ENCODE measurements around the gene GARS1. TPM values are rescaled to one million over a fixed set of nuclear protein-coding genes. Genes with fewer than 3 reads are reported as not detected.

Gene GARS1
- polyA plus RNA-seq, 2 donors: 68.0 to 124 TPM

GRCh38 chr7:30556840-30557239 lies 37.8 kb upstream of the GARS1 start:
- no peaks in the 10 kb centered on the region for H3K27me3 ChIP-seq (ENCODE audit: control insufficient read depth in 1 of 2, insufficient read depth in 2 of 2, low read length in 2 of 2)
- no peaks in the 10 kb centered on the region for H3K9me3 ChIP-seq (ENCODE audit: control insufficient read depth in 2 of 2, insufficient read depth in 1 of 2, low read depth in 1 of 2, low read length in 1 of 2)
- WGBS, 2 donors: 46 to 57% methylated on average over 6 of the region's 6 CpGs
- H3K36me3 ChIP-seq (ENCODE audit: control insufficient read depth in 2 of 2, insufficient read depth in 2 of 2, low read length in 1 of 2): no peaks in the 10 kb centered on the region
- peak overlapping the region in 1 of 2 donors; percentile 5 for H3K27ac ChIP-seq (ENCODE audit: low read depth in 2 of 2, low read length in 1 of 2)
- H3K4me1 ChIP-seq (ENCODE audit: control insufficient read depth in 2 of 2, insufficient read depth in 2 of 2, low read length in 1 of 2): peaks cover 0 to 6% of the 10 kb centered on the region in 2 donors
- no peak overlapping the region for H3K4me3 ChIP-seq (ENCODE audit: low read depth in 1 of 2, low read length in 2 of 2)

DNA sequence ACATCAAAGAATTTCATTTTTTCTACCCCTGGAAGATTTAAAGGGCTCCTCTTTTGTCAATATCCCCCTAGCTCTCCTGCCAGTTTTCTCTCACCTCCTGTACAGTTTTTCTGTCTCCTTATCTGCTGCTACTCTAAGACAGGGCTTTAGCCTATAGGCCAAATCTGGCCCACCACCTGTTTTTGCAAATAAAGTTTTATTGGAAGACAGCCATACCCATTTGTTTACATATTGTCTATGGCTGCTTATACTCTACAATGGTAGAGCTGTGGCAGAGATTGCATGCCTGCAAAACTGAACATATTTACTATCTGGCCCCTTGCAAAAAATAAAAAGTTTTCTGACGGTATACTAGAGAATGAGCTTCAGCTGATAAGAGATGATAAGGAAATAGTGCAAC lies 37.4 kb upstream of the GARS1 start:
- no peaks in the 10 kb centered on the region for H3K27me3 ChIP-seq (ENCODE audit: control insufficient read depth in 1 of 2, insufficient read depth in 2 of 2, low read length in 2 of 2)
- 95 to 98% methylated on average over 1 of the region's 1 CpG for WGBS, 2 donors
- no peaks in the 10 kb centered on the region for H3K9me3 ChIP-seq (ENCODE audit: control insufficient read depth in 2 of 2, insufficient read depth in 1 of 2, low read depth in 1 of 2, low read length in 1 of 2)
- no peak overlapping the region for H3K4me3 ChIP-seq (ENCODE audit: low read depth in 1 of 2, low read length in 2 of 2)
- no peaks in the 10 kb centered on the region for H3K36me3 ChIP-seq (ENCODE audit: control insufficient read depth in 2 of 2, insufficient read depth in 2 of 2, low read length in 1 of 2)
- H3K4me1 ChIP-seq (ENCODE audit: control insufficient read depth in 2 of 2, insufficient read depth in 2 of 2, low read length in 1 of 2): peaks cover 0 to 6% of the 10 kb centered on the region in 2 donors
- no peak overlapping the region for H3K27ac ChIP-seq (ENCODE audit: low read depth in 2 of 2, low read length in 1 of 2)

- H3K9me3 ChIP-seq (ENCODE audit: control insufficient read depth in 2 of 2, insufficient read depth in 1 of 2, low read depth in 1 of 2, low read length in 1 of 2): no peaks in the 10 kb centered on the region
- no peaks in the 10 kb centered on the region for H3K27me3 ChIP-seq (ENCODE audit: control insufficient read depth in 1 of 2, insufficient read depth in 2 of 2, low read length in 2 of 2)
- H3K36me3 ChIP-seq (ENCODE audit: control insufficient read depth in 2 of 2, insufficient read depth in 2 of 2, low read length in 1 of 2): peaks cover 0 to 2% of the 10 kb centered on the region in 2 donors
- no peak overlapping the region for H3K27ac ChIP-seq (ENCODE audit: low read depth in 2 of 2, low read length in 1 of 2)
- H3K4me3 ChIP-seq (ENCODE audit: low read depth in 1 of 2, low read length in 2 of 2): no peak overlapping the region
- 56 to 67% methylated on average over 5 of the region's 5 CpGs for WGBS, 2 donors
- peaks cover 0 to 6% of the 10 kb centered on the region in 2 donors for H3K4me1 ChIP-seq (ENCODE audit: control insufficient read depth in 2 of 2, insufficient read depth in 2 of 2, low read length in 1 of 2)
Measured at GRCh38 chr7:30559611-30560010, 35.1 kb upstream of the GARS1 start.

DNA sequence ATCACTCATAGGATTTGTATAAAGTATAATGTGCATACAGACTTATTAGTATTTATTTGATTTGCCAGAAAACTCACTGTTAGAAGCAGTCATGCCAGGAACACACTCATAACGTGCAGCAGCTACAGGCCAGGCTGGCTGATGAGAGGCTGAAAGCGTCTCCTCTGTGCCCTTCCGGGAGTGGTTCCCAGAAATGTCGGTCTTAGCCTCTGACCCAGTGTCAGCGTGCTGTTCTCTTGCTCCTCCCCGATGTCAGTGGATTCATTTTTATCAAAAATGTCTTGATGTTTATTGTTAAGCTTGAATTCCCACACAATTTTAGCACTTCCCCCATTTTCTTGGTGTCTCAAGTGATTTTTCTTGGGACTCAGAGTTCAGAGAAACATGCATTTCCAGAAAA lies 33.3 kb upstream of the GARS1 start:
- WGBS, 2 donors: 79 to 88% methylated on average over 6 of the region's 6 CpGs
- Histone ChIP-seq H3K36me3 (ENCODE audit: control insufficient read depth in 2 of 2, insufficient read depth in 2 of 2, low read length in 1 of 2) (peaks cover 0 to 4% of the 10 kb centered on the region in 2 donors), H3K9me3 (ENCODE audit: control insufficient read depth in 2 of 2, insufficient read depth in 1 of 2, low read depth in 1 of 2, low read length in 1 of 2) (no peaks in the 10 kb centered on the region), H3K27ac (ENCODE audit: low read depth in 2 of 2, low read length in 1 of 2) (no peak overlapping the region), H3K27me3 (ENCODE audit: control insufficient read depth in 1 of 2, insufficient read depth in 2 of 2, low read length in 2 of 2) (no peaks in the 10 kb centered on the region), H3K4me3 (ENCODE audit: low read depth in 1 of 2, low read length in 2 of 2) (no peak overlapping the region), H3K4me1 (ENCODE audit: control insufficient read depth in 2 of 2, insufficient read depth in 2 of 2, low read length in 1 of 2) (peaks cover 0 to 6% of the 10 kb centered on the region in 2 donors)

DNA sequence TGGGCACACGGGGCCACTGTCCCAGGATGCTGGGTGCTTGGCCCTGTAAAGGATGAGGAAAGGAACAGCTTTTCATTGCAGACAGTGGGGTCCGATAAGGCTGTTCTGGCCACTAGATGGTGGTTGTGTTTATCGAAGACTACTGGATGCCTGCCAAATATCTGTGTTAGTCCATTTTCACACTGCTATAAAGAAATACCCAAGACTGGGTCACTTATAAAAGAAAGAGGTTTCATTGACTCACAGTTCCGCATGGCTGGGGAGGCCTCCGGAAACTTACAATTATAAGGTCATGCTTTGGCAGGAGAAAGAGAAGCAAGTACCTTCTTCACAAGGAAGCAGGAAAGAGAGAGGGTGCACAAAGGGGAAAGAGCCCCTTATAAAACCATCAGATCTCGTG lies 32.2 kb upstream of the GARS1 start:
- peaks cover 0 to 2% of the 10 kb centered on the region in 2 donors for H3K4me1 ChIP-seq (ENCODE audit: control insufficient read depth in 2 of 2, insufficient read depth in 2 of 2, low read length in 1 of 2)
- H3K4me3 ChIP-seq (ENCODE audit: low read depth in 1 of 2, low read length in 2 of 2): no peak overlapping the region
- no peak overlapping the region for H3K27ac ChIP-seq (ENCODE audit: low read depth in 2 of 2, low read length in 1 of 2)
- peaks cover 3 to 11% of the 10 kb centered on the region in 2 donors for H3K36me3 ChIP-seq (ENCODE audit: control insufficient read depth in 2 of 2, insufficient read depth in 2 of 2, low read length in 1 of 2)
- no peaks in the 10 kb centered on the region for H3K9me3 ChIP-seq (ENCODE audit: control insufficient read depth in 2 of 2, insufficient read depth in 1 of 2, low read depth in 1 of 2, low read length in 1 of 2)
- H3K27me3 ChIP-seq (ENCODE audit: control insufficient read depth in 1 of 2, insufficient read depth in 2 of 2, low read length in 2 of 2): no peaks in the 10 kb centered on the region
- 61 to 63% methylated on average over 6 of the region's 6 CpGs for WGBS, 2 donors

DNA sequence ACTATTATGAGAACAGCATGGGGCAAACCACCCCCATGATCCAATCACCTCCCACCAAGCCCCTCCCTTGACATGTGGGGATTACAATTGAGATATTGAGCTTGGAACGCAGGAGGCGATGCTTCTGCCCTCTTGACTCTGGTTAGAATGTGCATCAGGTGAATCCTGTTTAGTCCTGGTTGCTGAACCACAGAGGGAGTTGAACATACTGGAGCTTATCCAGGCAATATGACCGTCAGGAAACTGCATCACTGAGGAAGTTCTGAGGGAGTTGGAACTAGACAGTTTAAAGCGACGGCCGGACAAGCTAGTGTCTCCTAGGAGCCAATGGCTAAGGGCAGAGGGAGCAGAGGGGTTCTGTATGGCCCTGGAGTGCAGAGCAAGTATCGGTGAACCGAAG lies 31.8 kb upstream of the GARS1 start:
- H3K4me1 ChIP-seq (ENCODE audit: control insufficient read depth in 2 of 2, insufficient read depth in 2 of 2, low read length in 1 of 2): peaks cover 0 to 2% of the 10 kb centered on the region in 2 donors
- WGBS, 2 donors: 81 to 87% methylated on average over 8 of the region's 8 CpGs
- no peak overlapping the region for H3K27ac ChIP-seq (ENCODE audit: low read depth in 2 of 2, low read length in 1 of 2)
- H3K9me3 ChIP-seq (ENCODE audit: control insufficient read depth in 2 of 2, insufficient read depth in 1 of 2, low read depth in 1 of 2, low read length in 1 of 2): no peaks in the 10 kb centered on the region
- no peak overlapping the region for H3K4me3 ChIP-seq (ENCODE audit: low read depth in 1 of 2, low read length in 2 of 2)
- no peaks in the 10 kb centered on the region for H3K27me3 ChIP-seq (ENCODE audit: control insufficient read depth in 1 of 2, insufficient read depth in 2 of 2, low read length in 2 of 2)
- peaks cover 3 to 11% of the 10 kb centered on the region in 2 donors for H3K36me3 ChIP-seq (ENCODE audit: control insufficient read depth in 2 of 2, insufficient read depth in 2 of 2, low read length in 1 of 2)

- Histone ChIP-seq H3K9me3 (ENCODE audit: control insufficient read depth in 2 of 2, insufficient read depth in 1 of 2, low read depth in 1 of 2, low read length in 1 of 2) (no peaks in the 10 kb centered on the region), H3K4me3 (ENCODE audit: low read depth in 1 of 2, low read length in 2 of 2) (no peak overlapping the region), H3K36me3 (ENCODE audit: control insufficient read depth in 2 of 2, insufficient read depth in 2 of 2, low read length in 1 of 2) (peaks cover 3 to 11% of the 10 kb centered on the region in 2 donors), H3K4me1 (ENCODE audit: control insufficient read depth in 2 of 2, insufficient read depth in 2 of 2, low read length in 1 of 2) (peaks cover 0 to 2% of the 10 kb centered on the region in 2 donors), H3K27me3 (ENCODE audit: control insufficient read depth in 1 of 2, insufficient read depth in 2 of 2, low read length in 2 of 2) (no peaks in the 10 kb centered on the region), H3K27ac (ENCODE audit: low read depth in 2 of 2, low read length in 1 of 2) (peak overlapping the region in 1 of 2 donors; percentile 16)
- 73 to 89% methylated on average over 18 of the region's 18 CpGs for WGBS, 2 donors
Measured at GRCh38 chr7:30563326-30563942, 31.2 kb upstream of the GARS1 start.

DNA sequence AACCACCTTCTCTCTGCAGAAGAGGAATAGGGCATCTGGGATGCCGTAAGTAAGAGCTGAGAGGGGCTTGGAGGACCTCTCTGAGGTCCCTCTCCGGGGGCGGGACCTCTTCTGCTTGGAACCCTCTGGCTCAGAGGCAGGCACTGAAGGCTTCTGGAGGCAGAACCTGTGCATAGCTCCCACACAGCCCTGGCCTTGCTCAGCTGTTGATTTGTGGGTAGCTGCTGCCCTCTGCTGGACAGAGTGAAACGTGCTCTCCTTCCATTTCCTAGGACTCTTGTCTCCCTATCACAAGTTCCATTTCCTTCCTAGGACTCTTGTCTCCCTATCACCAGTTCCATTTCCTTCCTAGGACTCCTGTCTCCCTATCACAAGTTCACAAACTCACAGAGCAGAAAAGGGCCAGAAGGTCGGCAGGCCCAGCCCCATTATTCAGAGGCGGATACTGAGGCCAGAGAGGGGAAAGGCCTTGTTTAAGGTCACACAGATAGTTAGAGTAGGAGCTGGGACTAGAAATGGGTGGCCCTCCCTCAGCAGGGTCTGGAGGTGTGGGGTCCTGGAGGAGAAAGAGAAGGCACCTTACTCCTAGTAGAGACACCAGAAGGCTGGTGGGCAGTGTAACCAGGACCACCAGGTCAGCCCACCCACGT lies 30.3 kb upstream of the GARS1 start:
- no peak overlapping the region for H3K27ac ChIP-seq (ENCODE audit: low read depth in 2 of 2, low read length in 1 of 2)
- H3K4me1 ChIP-seq (ENCODE audit: control insufficient read depth in 2 of 2, insufficient read depth in 2 of 2, low read length in 1 of 2): peaks cover 0 to 2% of the 10 kb centered on the region in 2 donors
- H3K36me3 ChIP-seq (ENCODE audit: control insufficient read depth in 2 of 2, insufficient read depth in 2 of 2, low read length in 1 of 2): peaks cover 3 to 11% of the 10 kb centered on the region in 2 donors
- H3K27me3 ChIP-seq (ENCODE audit: control insufficient read depth in 1 of 2, insufficient read depth in 2 of 2, low read length in 2 of 2): no peaks in the 10 kb centered on the region
- H3K4me3 ChIP-seq (ENCODE audit: low read depth in 1 of 2, low read length in 2 of 2): no peak overlapping the region
- no peaks in the 10 kb centered on the region for H3K9me3 ChIP-seq (ENCODE audit: control insufficient read depth in 2 of 2, insufficient read depth in 1 of 2, low read depth in 1 of 2, low read length in 1 of 2)
- WGBS, 2 donors: 42 to 45% methylated on average over 7 of the region's 7 CpGs

DNA sequence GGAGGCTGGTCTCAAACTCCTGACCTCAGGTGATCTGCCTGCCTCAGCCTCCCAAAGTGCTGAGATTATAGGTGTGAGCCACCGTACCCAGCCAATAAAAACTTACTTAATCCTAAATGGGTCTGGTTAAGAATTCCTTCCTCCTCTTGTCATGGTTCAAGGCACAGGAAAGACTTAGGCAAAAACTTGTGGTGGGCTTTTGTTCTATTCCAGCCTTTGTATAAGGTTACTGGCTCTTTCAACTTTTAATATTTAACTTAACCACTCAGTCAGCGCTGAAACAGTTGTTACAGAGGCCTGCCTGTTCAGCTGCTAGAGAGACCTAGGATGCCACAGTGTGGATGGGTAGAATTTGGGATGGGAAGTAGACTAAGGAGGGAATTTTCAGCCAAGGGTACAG lies 28.1 kb upstream of the GARS1 start:
- Histone ChIP-seq H3K9me3 (ENCODE audit: control insufficient read depth in 2 of 2, insufficient read depth in 1 of 2, low read depth in 1 of 2, low read length in 1 of 2) (peaks cover 0 to 3% of the 10 kb centered on the region in 2 donors), H3K4me3 (ENCODE audit: low read depth in 1 of 2, low read length in 2 of 2) (no peak overlapping the region), H3K36me3 (ENCODE audit: control insufficient read depth in 2 of 2, insufficient read depth in 2 of 2, low read length in 1 of 2) (peaks cover 3 to 11% of the 10 kb centered on the region in 2 donors), H3K27ac (ENCODE audit: low read depth in 2 of 2, low read length in 1 of 2) (no peak overlapping the region), H3K4me1 (ENCODE audit: control insufficient read depth in 2 of 2, insufficient read depth in 2 of 2, low read length in 1 of 2) (no peaks in the 10 kb centered on the region), H3K27me3 (ENCODE audit: control insufficient read depth in 1 of 2, insufficient read depth in 2 of 2, low read length in 2 of 2) (no peaks in the 10 kb centered on the region)
- WGBS, 2 donors: 92 to 98% methylated on average over 2 of the region's 2 CpGs

DNA sequence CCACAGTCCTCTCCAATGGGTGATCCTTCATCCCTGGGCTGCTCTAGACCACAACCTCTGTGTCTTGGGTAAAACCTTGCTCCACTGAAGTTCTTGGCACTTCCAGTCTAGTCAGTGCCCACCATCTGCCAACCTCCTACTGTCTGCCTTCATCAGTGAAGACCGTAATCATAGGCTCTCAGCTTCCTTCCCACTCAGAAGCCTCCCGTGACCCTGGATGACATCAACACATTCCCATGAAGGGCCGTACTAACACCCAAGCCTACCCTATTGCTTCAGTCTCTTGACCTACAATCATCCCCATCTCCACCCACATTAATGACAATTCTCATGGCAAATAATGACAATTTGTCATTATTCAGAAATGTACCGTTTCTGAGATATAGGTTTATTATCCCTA lies 27.6 kb upstream of the GARS1 start:
- Histone ChIP-seq H3K27me3 (ENCODE audit: control insufficient read depth in 1 of 2, insufficient read depth in 2 of 2, low read length in 2 of 2) (no peaks in the 10 kb centered on the region), H3K9me3 (ENCODE audit: control insufficient read depth in 2 of 2, insufficient read depth in 1 of 2, low read depth in 1 of 2, low read length in 1 of 2) (peaks cover 0 to 3% of the 10 kb centered on the region in 2 donors), H3K4me3 (ENCODE audit: low read depth in 1 of 2, low read length in 2 of 2) (no peak overlapping the region), H3K36me3 (ENCODE audit: control insufficient read depth in 2 of 2, insufficient read depth in 2 of 2, low read length in 1 of 2) (peaks cover 3 to 11% of the 10 kb centered on the region in 2 donors), H3K27ac (ENCODE audit: low read depth in 2 of 2, low read length in 1 of 2) (no peak overlapping the region), H3K4me1 (ENCODE audit: control insufficient read depth in 2 of 2, insufficient read depth in 2 of 2, low read length in 1 of 2) (no peaks in the 10 kb centered on the region)
- 86 to 93% methylated on average over 4 of the region's 4 CpGs for WGBS, 2 donors

All from esophagus (tissue), 2 donors.